Astrocyte (in vitro differentiated cells and primary cell): ENCODE data around the gene ZMYND8. TPM values are rescaled to one million over a fixed set of nuclear protein-coding genes. Genes with fewer than 3 reads are reported as not detected.

Source experiments
- DNase-seq: peaks from one replicate; pipeline ENCODE4 v3.0.0-alpha.2; 2010; ENCODE audit warnings: low read depth
- FAIRE-seq: peaks from 2 replicates; lab custom pipeline; 2011; peaks lifted over from hg19 to GRCh38; lab: Jason Lieb, UNC
- H2AFZ ChIP-seq: 2 replicates; pipeline ENCODE4 v1.6.0; 2012; ENCODE audit warnings: low read depth, low read length, inconsistent platforms
- H3K27ac ChIP-seq: 2 replicates; pipeline ENCODE4 v1.5.1; 2011; ENCODE audit warnings: low read depth, low read length, inconsistent platforms
- H3K27me3 ChIP-seq: 2 replicates; pipeline ENCODE4 v1.6.0; 2011; ENCODE audit warnings: low read length, inconsistent platforms; ENCODE audit not compliant: insufficient read depth
- H3K36me3 ChIP-seq: 2 replicates; pipeline ENCODE4 v1.5.1; 2011; ENCODE audit warnings: low read length, inconsistent platforms; ENCODE audit not compliant: insufficient read depth
- H3K4me1 ChIP-seq: 2 replicates; pipeline ENCODE4 v1.5.1; 2011; ENCODE audit warnings: low read length, inconsistent platforms; ENCODE audit not compliant: insufficient read depth
- H3K4me2 ChIP-seq: 2 replicates; pipeline ENCODE4 v1.6.0; 2012; ENCODE audit warnings: low read length, inconsistent platforms
- H3K4me3 ChIP-seq: 2 replicates; pipeline ENCODE4 v1.5.1; 2011; ENCODE audit warnings: low read depth, mild to moderate bottlenecking, low read length, inconsistent platforms; ENCODE audit not compliant: insufficient read depth
- H3K79me2 ChIP-seq: 2 replicates; pipeline ENCODE4 v1.6.0; 2012; ENCODE audit warnings: mild to moderate bottlenecking, low read length, inconsistent platforms; ENCODE audit not compliant: insufficient read depth
- H3K9ac ChIP-seq: 2 replicates; pipeline ENCODE4 v1.6.0; 2012; ENCODE audit warnings: mild to moderate bottlenecking, low read length, inconsistent platforms
- H3K9me3 ChIP-seq: 2 replicates; pipeline ENCODE4 v1.5.1; 2012; ENCODE audit warnings: low read depth, mild to moderate bottlenecking, low read length, inconsistent platforms; ENCODE audit not compliant: insufficient read depth
- H4K20me1 ChIP-seq: 2 replicates; pipeline ENCODE4 v1.6.0; 2012; ENCODE audit warnings: low read length, inconsistent platforms; ENCODE audit not compliant: insufficient read depth
- H3K27ac Mint-ChIP-seq: one replicate; pipeline ENCODE4 v1.8.0; 2021; ENCODE audit warnings: mild to moderate bottlenecking, mixed read lengths; ENCODE audit not compliant: unreplicated experiment
- H3K27me3 Mint-ChIP-seq: one replicate; pipeline ENCODE4 v1.8.0; 2021; ENCODE audit warnings: low read depth, mixed read lengths; ENCODE audit not compliant: unreplicated experiment
- H3K36me3 Mint-ChIP-seq: one replicate; pipeline ENCODE4 v1.8.0; 2021; ENCODE audit warnings: low read depth, mixed read lengths; ENCODE audit not compliant: unreplicated experiment
- H3K4me1 Mint-ChIP-seq: one replicate; pipeline ENCODE4 v1.8.0; 2021; ENCODE audit warnings: low read depth, mixed read lengths; ENCODE audit not compliant: unreplicated experiment
- H3K4me3 Mint-ChIP-seq: one replicate; pipeline ENCODE4 v1.8.0; 2021; ENCODE audit warnings: mild to moderate bottlenecking, moderate library complexity, mixed read lengths; ENCODE audit not compliant: unreplicated experiment
- H3K9me3 Mint-ChIP-seq: one replicate; pipeline ENCODE4 v1.8.0; 2021; ENCODE audit warnings: mild to moderate bottlenecking, mixed read lengths; ENCODE audit not compliant: unreplicated experiment
- CTCF ChIP-seq: IDR thresholded peaks from 2 replicates; pipeline ENCODE4 v1.5.1; 2011; ENCODE audit warnings: low read depth, mild to moderate bottlenecking, inconsistent platforms, low read length, moderate library complexity; ENCODE audit not compliant: insufficient read depth
- EZH2 ChIP-seq: IDR thresholded peaks from 2 replicates; pipeline ENCODE4 v1.6.1; 2012; ENCODE audit warnings: mild to moderate bottlenecking, low read length, inconsistent platforms; ENCODE audit not compliant: insufficient read depth
- total RNA-seq: library from RNA; stranded (reverse); gene quantifications from 2 replicates; pipeline ENCODE4 v1.2.1, GENCODE V29; 2021

The ZMYND8 gene
- total RNA-seq, 1 donor from 2014 or later: 45.8 TPM

GRCh38 chr20:47238780-47239718 lies 117.5 kb downstream of the ZMYND8 start:
- Histone ChIP-seq H3K4me1 (peaks cover 10% of the 10 kb centered on the region), H3K36me3 (peaks cover 11% of the 10 kb centered on the region), H3K27me3 (no peaks in the 10 kb centered on the region), H4K20me1 (no peaks in the 10 kb centered on the region), H2AFZ (no peak overlapping the region), H3K27ac (no peak overlapping the region), H3K4me3 (no peak overlapping the region), H3K9ac (no peak overlapping the region), H3K9me3 (no peaks in the 10 kb centered on the region), H3K79me2 (peaks cover 9% of the 10 kb centered on the region), H3K4me2 (no peak overlapping the region)
- Mint-ChIP-seq H3K9me3 (no peaks in the 10 kb centered on the region), H3K4me1 (peaks cover 4% of the 10 kb centered on the region), H3K4me3 (no peak overlapping the region), H3K27me3 (no peaks in the 10 kb centered on the region), H3K27ac (peak overlapping the region; percentile 18), H3K36me3 (peaks cover 29% of the 10 kb centered on the region)
- DNase-seq (no peak), FAIRE-seq (no peak)
- TF ChIP-seq CTCF: no peak
- TF ChIP-seq EZH2: no peak

GRCh38 chr20:47237715-47238114 lies 118.8 kb downstream of the ZMYND8 start:
- Mint-ChIP-seq H3K4me3 (no peak overlapping the region), H3K27ac (no peak overlapping the region), H3K4me1 (peaks cover 2% of the 10 kb centered on the region), H3K36me3 (peaks cover 26% of the 10 kb centered on the region), H3K27me3 (no peaks in the 10 kb centered on the region), H3K9me3 (no peaks in the 10 kb centered on the region)
- Histone ChIP-seq H3K27ac (no peak overlapping the region), H3K27me3 (no peaks in the 10 kb centered on the region), H3K36me3 (peaks cover 11% of the 10 kb centered on the region), H3K4me3 (no peak overlapping the region), H3K79me2 (peaks cover 6% of the 10 kb centered on the region), H3K9ac (no peak overlapping the region), H4K20me1 (no peaks in the 10 kb centered on the region), H3K4me2 (no peak overlapping the region), H2AFZ (no peak overlapping the region), H3K4me1 (peaks cover 10% of the 10 kb centered on the region), H3K9me3 (no peaks in the 10 kb centered on the region)
- DNase-seq (no peak), FAIRE-seq (no peak)
- TF ChIP-seq EZH2 (no peak), CTCF (no peak)

GRCh38 chr20:47236639-47236900 lies 119.9 kb downstream of the ZMYND8 start:
- peaks cover 26% of the 10 kb centered on the region for H3K36me3 Mint-ChIP-seq
- Histone ChIP-seq H3K4me1 (peaks cover 8% of the 10 kb centered on the region), H3K4me3 (no peak overlapping the region), H2AFZ (no peak overlapping the region), H4K20me1 (no peaks in the 10 kb centered on the region), H3K36me3 (peaks cover 8% of the 10 kb centered on the region), H3K9me3 (no peaks in the 10 kb centered on the region), H3K4me2 (no peak overlapping the region), H3K27me3 (no peaks in the 10 kb centered on the region), H3K9ac (no peak overlapping the region), H3K27ac (no peak overlapping the region), H3K79me2 (no peaks in the 10 kb centered on the region)
- TF ChIP-seq CTCF: no peak
- no peak for TF ChIP-seq EZH2
- DNase-seq (no peak), FAIRE-seq (no peak)
- no peaks in the 10 kb centered on the region for H3K9me3 Mint-ChIP-seq
- H3K4me1 Mint-ChIP-seq: peaks cover 5% of the 10 kb centered on the region
- no peak overlapping the region for H3K4me3 Mint-ChIP-seq
- no peaks in the 10 kb centered on the region for H3K27me3 Mint-ChIP-seq
- H3K27ac Mint-ChIP-seq: no peak overlapping the region
